HEK293 (cell line): Measurements from ENCODE around the gene CZIB.

Experiments used
- CTCF ChIA-PET: fragments of 350-600 bp; formaldehyde crosslinking; extraction: SDS; loops from one replicate; lab custom pipeline; 2021; ENCODE audit warnings: antibody characterized with exemption; lab: Yijun Ruan, JAX
- POLR2A ChIA-PET: fragments of 300-600 bp; formaldehyde crosslinking; extraction: SDS; loops from one replicate; lab custom pipeline; 2020; ENCODE audit warnings: antibody characterized with exemption, inconsistent platforms; lab: Yijun Ruan, JAX
- H3K27ac ChIP-seq: fragments of 200-500 bp; sonication (Bioruptor generic); 2 replicates; pipeline ENCODE4 v1.5.1; 2014; ENCODE audit warnings: low read depth, low read length, control low read depth, inconsistent platforms; ENCODE audit errors: extremely low read depth
- H3K36me3 ChIP-seq, 2 experiments: fragments of 200-500 bp in 1 of 2; sonication (Bioruptor generic) in 1 of 2; 1 replicate in 1 of 2; 2 replicates in 1 of 2; pipeline ENCODE4 v1.5.1; 2014 to 2017; ENCODE audit warnings: inconsistent platforms in 2 of 2, low read length in 2 of 2; ENCODE audit not compliant: control insufficient read depth in 2 of 2, insufficient read depth in 1 of 2
- H3K4me1 ChIP-seq: fragments of 200-500 bp; sonication (Bioruptor generic); 2 replicates; pipeline ENCODE4 v1.5.1; 2014; ENCODE audit warnings: mild to moderate bottlenecking, low read length, inconsistent platforms; ENCODE audit not compliant: control insufficient read depth, insufficient read depth
- H3K4me3 ChIP-seq: 2 replicates; pipeline ENCODE4 v1.5.1; 2011; ENCODE audit warnings: low read depth, mild to moderate bottlenecking, control low read depth, low read length, moderate library complexity
- H3K9me3 ChIP-seq: fragments of 200-500 bp; sonication (Bioruptor generic); 2 replicates; pipeline ENCODE4 v1.5.1; 2014; ENCODE audit warnings: low read depth, low read length, inconsistent platforms; ENCODE audit not compliant: control insufficient read depth, insufficient read depth
- GLIS1 ChIP-seq: fragments of 450-650 bp; formaldehyde crosslinking; IDR thresholded peaks from 2 replicates; pipeline ENCODE4 v1.5.1; 2016; ENCODE audit warnings: missing biosample characterization, missing genetic modification characterization
- RBAK ChIP-seq: fragments of 450-650 bp; formaldehyde crosslinking; IDR thresholded peaks from 2 replicates; pipeline ENCODE4 v1.5.1; 2016; ENCODE audit warnings: missing biosample characterization, missing genetic modification characterization
- SCRT2 ChIP-seq: fragments of 450-650 bp; formaldehyde crosslinking; IDR thresholded peaks from 2 replicates; pipeline ENCODE4 v1.5.1; 2016; ENCODE audit warnings: missing biosample characterization, missing genetic modification characterization
- ZBTB10 ChIP-seq: fragments of 450-650 bp; formaldehyde crosslinking; IDR thresholded peaks from 2 replicates; pipeline ENCODE4 v1.5.1; 2016; ENCODE audit warnings: missing biosample characterization, missing genetic modification characterization
- ZBTB20 ChIP-seq: fragments of 450-650 bp; formaldehyde crosslinking; IDR thresholded peaks from 2 replicates; pipeline ENCODE4 v1.5.1; 2016; ENCODE audit warnings: missing biosample characterization, missing genetic modification characterization
- ZBTB7A ChIP-seq: fragments of 450-650 bp; formaldehyde crosslinking; IDR thresholded peaks from 2 replicates; pipeline ENCODE4 v1.5.1; 2016; ENCODE audit warnings: low read depth, missing biosample characterization, missing genetic modification characterization
- ZFP3 ChIP-seq: fragments of 450-650 bp; formaldehyde crosslinking; IDR thresholded peaks from 2 replicates; pipeline ENCODE4 v1.5.1; 2016; ENCODE audit warnings: low read depth, missing biosample characterization, missing genetic modification characterization
- ZNF202 ChIP-seq: fragments of 450-650 bp; formaldehyde crosslinking; IDR thresholded peaks from 2 replicates; pipeline ENCODE4 v1.5.1; 2016; ENCODE audit warnings: missing biosample characterization, missing genetic modification characterization, borderline replicate concordance
- ZNF214 ChIP-seq: fragments of 450-650 bp; formaldehyde crosslinking; IDR thresholded peaks from 2 replicates; pipeline ENCODE4 v1.5.1; 2017; ENCODE audit warnings: missing biosample characterization, mild to moderate bottlenecking, missing genetic modification characterization, borderline replicate concordance
- ZNF366 ChIP-seq: fragments of 450-650 bp; formaldehyde crosslinking; conservative IDR thresholded peaks from 2 replicates; pipeline ENCODE4 v1.5.1; 2016; ENCODE audit warnings: missing biosample characterization, missing genetic modification characterization
- ZNF394 ChIP-seq: fragments of 450-650 bp; formaldehyde crosslinking; IDR thresholded peaks from 2 replicates; pipeline ENCODE4 v1.5.1; 2016; ENCODE audit warnings: missing biosample characterization, missing genetic modification characterization, mild to moderate bottlenecking, moderate library complexity, borderline replicate concordance
- ZNF544 ChIP-seq: fragments of 450-650 bp; formaldehyde crosslinking; IDR thresholded peaks from 2 replicates; pipeline ENCODE4 v1.5.0; 2017; ENCODE audit warnings: missing biosample characterization, missing genetic modification characterization
- ZNF561 ChIP-seq: fragments of 450-650 bp; IDR thresholded peaks from 2 replicates; pipeline ENCODE4 v1.5.1; 2018; ENCODE audit warnings: missing biosample characterization, missing genetic modification characterization, borderline replicate concordance
- ZNF571 ChIP-seq: fragments of 450-650 bp; formaldehyde crosslinking; IDR thresholded peaks from 2 replicates; pipeline ENCODE4 v1.5.0; 2017; ENCODE audit warnings: missing biosample characterization, missing genetic modification characterization
- ZNF596 ChIP-seq: fragments of 450-650 bp; IDR thresholded peaks from 2 replicates; pipeline ENCODE4 v1.5.0; 2018; ENCODE audit warnings: missing biosample characterization, mild to moderate bottlenecking, missing genetic modification characterization, moderate library complexity
- ZNF600 ChIP-seq: fragments of 450-650 bp; formaldehyde crosslinking; IDR thresholded peaks from 2 replicates; pipeline ENCODE4 v1.5.1; 2016; ENCODE audit warnings: missing biosample characterization, missing genetic modification characterization
- ZNF654 ChIP-seq: fragments of 450-650 bp; formaldehyde crosslinking; IDR thresholded peaks from 2 replicates; pipeline ENCODE4 v1.5.1; 2016; ENCODE audit warnings: low read depth, missing biosample characterization, missing genetic modification characterization
- TF ChIP-seq, protein P1 (sequence below): fragments of 450-650 bp; formaldehyde crosslinking; IDR thresholded peaks from 2 replicates; pipeline ENCODE4 v1.5.1; 2016; ENCODE audit warnings: missing biosample characterization, missing genetic modification characterization
- TF ChIP-seq, protein P2 (sequence below): fragments of 450-650 bp; formaldehyde crosslinking; IDR thresholded peaks from 2 replicates; pipeline ENCODE4 v1.5.1; 2017; ENCODE audit warnings: missing biosample characterization, missing genetic modification characterization
- TF ChIP-seq, protein P3 (sequence below): fragments of 450-650 bp; formaldehyde crosslinking; IDR thresholded peaks from 2 replicates; pipeline ENCODE4 v1.5.1; 2016; ENCODE audit warnings: missing biosample characterization, missing genetic modification characterization, low read depth

Gene CZIB

DNA sequence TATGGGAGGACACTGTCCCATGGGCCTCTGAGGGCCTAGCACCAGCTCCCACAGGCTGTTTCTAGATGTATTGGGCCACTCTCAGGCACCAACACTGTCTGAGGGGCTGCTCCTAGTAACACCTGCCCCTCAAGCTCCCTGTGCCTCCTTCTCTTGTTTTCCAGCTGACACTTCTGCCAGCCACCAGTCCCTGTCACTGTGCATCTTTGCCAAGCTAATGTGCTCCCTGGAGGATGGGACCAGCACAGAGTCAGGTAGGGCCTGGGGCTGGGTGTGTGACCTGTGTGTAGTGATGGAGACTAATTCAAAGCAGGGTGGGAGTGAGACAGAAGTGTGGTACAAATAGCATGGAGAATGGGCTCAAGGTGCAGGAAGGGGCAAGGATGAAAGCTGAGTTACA lies 47.3 kb upstream of the CZIB start:
- H3K4me1 ChIP-seq: no peaks in the 10 kb centered on the region
- TF ChIP-seq ZNF544 (tag by site-specific recombination): no peak
- no peak for TF ChIP-seq ZNF596 (tag by site-specific recombination)
- no peak for TF ChIP-seq ZFP3
- H3K36me3 ChIP-seq: peaks cover 0 to 60% of the 10 kb centered on the region in 2 experiments; a peak in 1 of 3 replicates
- no peaks in the 10 kb centered on the region for H3K9me3 ChIP-seq
- no peak overlapping the region for H3K27ac ChIP-seq
- ChIA-PET POLR2A (no interaction called here), CTCF (interaction anchor here (0.6 to 4.4 kb wide), 6 partner anchors 10 to 697 kb away, joined by 3 to 23 read pairs (median 3); no protein-coding TSS in a partner anchor)
- no peak overlapping the region for H3K4me3 ChIP-seq

GRCh38 chr1:53266038-53266437 lies 45.6 kb upstream of the CZIB start:
- Histone ChIP-seq H3K4me1 (no peaks in the 10 kb centered on the region), H3K9me3 (no peaks in the 10 kb centered on the region), H3K36me3 (peaks cover 0 to 74% of the 10 kb centered on the region in 2 experiments; a peak in 1 of 3 replicates), H3K27ac (no peak overlapping the region), H3K4me3 (no peak overlapping the region)
- ChIA-PET POLR2A (no interaction called here), CTCF (interaction anchor here (0.9 to 4.4 kb wide), 5 partner anchors 9 to 207 kb away, joined by 3 to 23 read pairs (median 5); no protein-coding TSS in a partner anchor)
- TF ChIP-seq, protein P1, sequence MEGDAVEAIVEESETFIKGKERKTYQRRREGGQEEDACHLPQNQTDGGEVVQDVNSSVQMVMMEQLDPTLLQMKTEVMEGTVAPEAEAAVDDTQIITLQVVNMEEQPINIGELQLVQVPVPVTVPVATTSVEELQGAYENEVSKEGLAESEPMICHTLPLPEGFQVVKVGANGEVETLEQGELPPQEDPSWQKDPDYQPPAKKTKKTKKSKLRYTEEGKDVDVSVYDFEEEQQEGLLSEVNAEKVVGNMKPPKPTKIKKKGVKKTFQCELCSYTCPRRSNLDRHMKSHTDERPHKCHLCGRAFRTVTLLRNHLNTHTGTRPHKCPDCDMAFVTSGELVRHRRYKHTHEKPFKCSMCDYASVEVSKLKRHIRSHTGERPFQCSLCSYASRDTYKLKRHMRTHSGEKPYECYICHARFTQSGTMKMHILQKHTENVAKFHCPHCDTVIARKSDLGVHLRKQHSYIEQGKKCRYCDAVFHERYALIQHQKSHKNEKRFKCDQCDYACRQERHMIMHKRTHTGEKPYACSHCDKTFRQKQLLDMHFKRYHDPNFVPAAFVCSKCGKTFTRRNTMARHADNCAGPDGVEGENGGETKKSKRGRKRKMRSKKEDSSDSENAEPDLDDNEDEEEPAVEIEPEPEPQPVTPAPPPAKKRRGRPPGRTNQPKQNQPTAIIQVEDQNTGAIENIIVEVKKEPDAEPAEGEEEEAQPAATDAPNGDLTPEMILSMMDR (tag by site-specific recombination): peak; percentile 33; the same call in 1 of the 2 replicates
- TF ChIP-seq RBAK (tag by site-specific recombination) (no peak), ZNF654 (tag by site-specific recombination) (peak; percentile 27), ZBTB7A (tag by site-specific recombination) (no peak)

DNA sequence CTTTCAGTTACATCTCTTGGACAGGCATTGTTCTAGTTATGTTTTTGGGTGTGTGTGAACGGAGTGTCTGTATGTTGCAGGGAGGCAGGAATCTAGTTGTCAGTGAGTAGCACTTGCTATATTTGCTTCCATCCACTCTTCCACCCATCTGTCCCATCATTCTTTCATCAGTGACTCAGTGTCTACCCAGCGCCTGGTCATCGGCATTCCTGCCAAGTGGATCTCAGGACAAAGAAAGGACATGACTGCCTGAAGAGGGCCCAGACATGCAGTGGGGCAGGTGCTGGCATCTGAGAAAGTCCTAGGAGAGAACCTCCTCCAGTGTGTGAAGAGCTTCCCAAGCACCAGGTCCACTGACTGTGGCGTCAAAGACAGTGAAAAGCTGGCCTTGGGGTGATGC lies 45.1 kb upstream of the CZIB start:
- TF ChIP-seq, protein P2, sequence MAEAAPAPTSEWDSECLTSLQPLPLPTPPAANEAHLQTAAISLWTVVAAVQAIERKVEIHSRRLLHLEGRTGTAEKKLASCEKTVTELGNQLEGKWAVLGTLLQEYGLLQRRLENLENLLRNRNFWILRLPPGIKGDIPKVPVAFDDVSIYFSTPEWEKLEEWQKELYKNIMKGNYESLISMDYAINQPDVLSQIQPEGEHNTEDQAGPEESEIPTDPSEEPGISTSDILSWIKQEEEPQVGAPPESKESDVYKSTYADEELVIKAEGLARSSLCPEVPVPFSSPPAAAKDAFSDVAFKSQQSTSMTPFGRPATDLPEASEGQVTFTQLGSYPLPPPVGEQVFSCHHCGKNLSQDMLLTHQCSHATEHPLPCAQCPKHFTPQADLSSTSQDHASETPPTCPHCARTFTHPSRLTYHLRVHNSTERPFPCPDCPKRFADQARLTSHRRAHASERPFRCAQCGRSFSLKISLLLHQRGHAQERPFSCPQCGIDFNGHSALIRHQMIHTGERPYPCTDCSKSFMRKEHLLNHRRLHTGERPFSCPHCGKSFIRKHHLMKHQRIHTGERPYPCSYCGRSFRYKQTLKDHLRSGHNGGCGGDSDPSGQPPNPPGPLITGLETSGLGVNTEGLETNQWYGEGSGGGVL: no peak
- TF ChIP-seq ZNF571 (no peak), ZNF561 (tag by site-specific recombination) (no peak), GLIS1 (tag by site-specific recombination) (no peak), ZNF214 (tag by site-specific recombination) (no peak), ZBTB20 (tag by site-specific recombination) (no peak), ZNF394 (tag by site-specific recombination) (no peak), ZBTB10 (tag by site-specific recombination) (no peak), ZNF366 (tag by site-specific recombination) (no peak), SCRT2 (tag by site-specific recombination) (no peak), ZNF202 (tag by site-specific recombination) (no peak), ZNF600 (tag by site-specific recombination) (no peak)
- TF ChIP-seq, protein P3, sequence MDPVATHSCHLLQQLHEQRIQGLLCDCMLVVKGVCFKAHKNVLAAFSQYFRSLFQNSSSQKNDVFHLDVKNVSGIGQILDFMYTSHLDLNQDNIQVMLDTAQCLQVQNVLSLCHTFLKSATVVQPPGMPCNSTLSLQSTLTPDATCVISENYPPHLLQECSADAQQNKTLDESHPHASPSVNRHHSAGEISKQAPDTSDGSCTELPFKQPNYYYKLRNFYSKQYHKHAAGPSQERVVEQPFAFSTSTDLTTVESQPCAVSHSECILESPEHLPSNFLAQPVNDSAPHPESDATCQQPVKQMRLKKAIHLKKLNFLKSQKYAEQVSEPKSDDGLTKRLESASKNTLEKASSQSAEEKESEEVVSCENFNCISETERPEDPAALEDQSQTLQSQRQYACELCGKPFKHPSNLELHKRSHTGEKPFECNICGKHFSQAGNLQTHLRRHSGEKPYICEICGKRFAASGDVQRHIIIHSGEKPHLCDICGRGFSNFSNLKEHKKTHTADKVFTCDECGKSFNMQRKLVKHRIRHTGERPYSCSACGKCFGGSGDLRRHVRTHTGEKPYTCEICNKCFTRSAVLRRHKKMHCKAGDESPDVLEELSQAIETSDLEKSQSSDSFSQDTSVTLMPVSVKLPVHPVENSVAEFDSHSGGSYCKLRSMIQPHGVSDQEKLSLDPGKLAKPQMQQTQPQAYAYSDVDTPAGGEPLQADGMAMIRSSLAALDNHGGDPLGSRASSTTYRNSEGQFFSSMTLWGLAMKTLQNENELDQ (tag by site-specific recombination): no peak
- Histone ChIP-seq H3K4me1 (no peaks in the 10 kb centered on the region), H3K27ac (no peak overlapping the region), H3K4me3 (no peak overlapping the region), H3K9me3 (no peaks in the 10 kb centered on the region), H3K36me3 (peaks cover 0 to 74% of the 10 kb centered on the region in 2 experiments; a peak in 1 of 3 replicates)
- ChIA-PET POLR2A (no interaction called here), CTCF (interaction anchor here (0.9 to 4.4 kb wide), 5 partner anchors 8 to 208 kb away, joined by 3 to 23 read pairs (median 5); no protein-coding TSS in a partner anchor)
